Measurements from ENCODE around the gene AK5. TPM values are rescaled to one million over a fixed set of nuclear protein-coding genes. Genes with fewer than 3 reads are reported as not detected.

Gene AK5
- polyA plus RNA-seq, 3 donors: 0.34 to 0.72 (median 0.48) TPM

DNA sequence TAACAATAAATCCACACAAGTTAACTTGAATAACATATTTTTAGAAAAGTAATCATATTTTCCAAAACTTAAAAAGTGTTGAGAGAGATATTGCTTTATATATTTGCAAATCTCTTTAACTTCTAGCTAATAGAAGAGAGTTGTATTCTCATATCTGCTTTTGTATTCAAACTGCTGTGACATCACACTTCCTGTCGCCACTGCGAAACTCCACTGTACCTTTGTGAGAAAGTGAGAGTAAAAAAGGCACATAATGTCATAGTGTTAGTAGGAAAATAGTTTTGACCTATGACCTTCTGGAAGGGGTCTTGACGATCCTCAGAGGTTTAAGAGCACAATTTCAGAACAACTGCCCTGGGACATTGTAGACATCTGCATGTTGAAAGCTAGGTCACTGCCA lies 21.6 kb downstream of the AK5 start:
- Mint-ChIP-seq H3K36me3 (no peaks in the 10 kb centered on the region), H3K27ac (no peak overlapping the region), H3K4me3 (no peak overlapping the region), H3K4me1 (peaks cover 3% of the 10 kb centered on the region), H3K9me3 (peaks cover 0 to 12% (median 3%) of the 10 kb centered on the region in 7 donors), H3K27me3 (ENCODE audit: low read depth in 3 of 3) (peaks cover 0 to 4% (median 0%) of the 10 kb centered on the region in 3 donors)
- Histone ChIP-seq H4K20me1 (ENCODE audit: insufficient read depth, low read length) (no peaks in the 10 kb centered on the region), H3K9ac (ENCODE audit: insufficient read depth, low read length, poor library complexity, severe bottlenecking) (no peak overlapping the region), H3K36me3 (replicated peaks in 1 of 2; ENCODE audit: control insufficient read depth in 1 of 2, insufficient read depth in 2 of 2, low read length in 2 of 2) (no peaks in the 10 kb centered on the region), H2AFZ (ENCODE audit: insufficient read depth, low read depth, low read length, poor library complexity, severe bottlenecking) (no peak overlapping the region), H3K27ac (ENCODE audit: low read depth in 1 of 2, low read length in 2 of 2) (no peak overlapping the region), H3K4me2 (replicated peaks; ENCODE audit: extremely low read depth, low read length, poor library complexity, severe bottlenecking) (no peak overlapping the region), H3K9me3 (replicated peaks in 1 of 2; ENCODE audit: control insufficient read depth in 1 of 2, insufficient read depth in 1 of 2, low read length in 2 of 2) (no peaks in the 10 kb centered on the region), H3K79me2 (ENCODE audit: insufficient read depth, low read length) (no peaks in the 10 kb centered on the region), H3K4me3 (replicated peaks in 1 of 3; ENCODE audit: low read depth in 2 of 3, low read length in 3 of 3) (no peak overlapping the region), H3K4me1 (ENCODE audit: control insufficient read depth in 1 of 2, insufficient read depth in 2 of 2, low read length in 2 of 2) (no peaks in the 10 kb centered on the region), H3K27me3 (ENCODE audit: control insufficient read depth in 2 of 2, insufficient read depth in 2 of 2, low read length in 2 of 2) (no peaks in the 10 kb centered on the region)
- intact Hi-C loops (cut with micrococcal nuclease): no loop called here
- TF ChIP-seq, protein P1, sequence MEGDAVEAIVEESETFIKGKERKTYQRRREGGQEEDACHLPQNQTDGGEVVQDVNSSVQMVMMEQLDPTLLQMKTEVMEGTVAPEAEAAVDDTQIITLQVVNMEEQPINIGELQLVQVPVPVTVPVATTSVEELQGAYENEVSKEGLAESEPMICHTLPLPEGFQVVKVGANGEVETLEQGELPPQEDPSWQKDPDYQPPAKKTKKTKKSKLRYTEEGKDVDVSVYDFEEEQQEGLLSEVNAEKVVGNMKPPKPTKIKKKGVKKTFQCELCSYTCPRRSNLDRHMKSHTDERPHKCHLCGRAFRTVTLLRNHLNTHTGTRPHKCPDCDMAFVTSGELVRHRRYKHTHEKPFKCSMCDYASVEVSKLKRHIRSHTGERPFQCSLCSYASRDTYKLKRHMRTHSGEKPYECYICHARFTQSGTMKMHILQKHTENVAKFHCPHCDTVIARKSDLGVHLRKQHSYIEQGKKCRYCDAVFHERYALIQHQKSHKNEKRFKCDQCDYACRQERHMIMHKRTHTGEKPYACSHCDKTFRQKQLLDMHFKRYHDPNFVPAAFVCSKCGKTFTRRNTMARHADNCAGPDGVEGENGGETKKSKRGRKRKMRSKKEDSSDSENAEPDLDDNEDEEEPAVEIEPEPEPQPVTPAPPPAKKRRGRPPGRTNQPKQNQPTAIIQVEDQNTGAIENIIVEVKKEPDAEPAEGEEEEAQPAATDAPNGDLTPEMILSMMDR (IDR thresholded peaks at IDR 0.05): no peak
- 44% methylated on average over 1 of the region's 3 CpGs for WGBS (ENCODE audit: insufficient coverage)
- no peak for DNase-seq

DNA sequence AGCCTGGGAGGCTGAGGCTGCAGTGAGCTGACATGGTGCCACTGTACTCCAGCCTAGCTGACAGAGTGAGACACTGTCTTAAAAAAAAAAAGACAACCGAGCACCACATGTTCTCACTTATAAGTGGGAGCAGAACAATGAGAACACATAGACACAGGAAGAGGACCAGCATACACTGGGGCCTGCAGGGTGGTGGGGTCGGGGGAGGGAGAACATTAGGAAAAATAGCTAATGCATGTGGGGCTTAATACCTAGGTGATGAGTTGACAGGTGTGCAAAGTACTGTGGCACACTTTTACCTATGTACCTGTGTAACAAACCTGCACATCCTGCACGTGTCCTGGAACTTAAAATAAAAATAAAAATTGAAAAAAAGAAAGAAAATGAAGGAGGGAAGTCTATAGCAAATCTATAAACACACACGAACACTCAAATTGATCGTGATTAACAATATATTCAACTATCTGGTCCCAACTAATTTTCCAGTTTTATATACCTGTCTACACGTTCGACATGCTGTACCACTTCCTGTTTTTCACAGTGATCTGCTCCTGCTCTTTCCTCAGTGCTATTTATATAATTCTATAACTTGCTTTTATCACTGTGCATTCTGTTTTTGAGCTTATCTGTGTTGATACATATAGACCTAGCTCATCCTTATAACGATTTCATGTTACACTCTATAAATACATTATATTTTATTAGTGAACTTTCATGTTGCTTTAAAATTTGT lies 27.2 kb downstream of the AK5 start:
- Histone ChIP-seq H3K79me2 (ENCODE audit: insufficient read depth, low read length) (no peaks in the 10 kb centered on the region), H4K20me1 (ENCODE audit: insufficient read depth, low read length) (no peaks in the 10 kb centered on the region), H3K9ac (ENCODE audit: insufficient read depth, low read length, poor library complexity, severe bottlenecking) (no peak overlapping the region), H2AFZ (ENCODE audit: insufficient read depth, low read depth, low read length, poor library complexity, severe bottlenecking) (no peak overlapping the region), H3K27ac (ENCODE audit: low read depth in 1 of 2, low read length in 2 of 2) (no peak overlapping the region), H3K4me3 (replicated peaks in 1 of 3; ENCODE audit: low read depth in 2 of 3, low read length in 3 of 3) (no peak overlapping the region), H3K9me3 (replicated peaks in 1 of 2; ENCODE audit: control insufficient read depth in 1 of 2, insufficient read depth in 1 of 2, low read length in 2 of 2) (no peaks in the 10 kb centered on the region), H3K4me1 (ENCODE audit: control insufficient read depth in 1 of 2, insufficient read depth in 2 of 2, low read length in 2 of 2) (peaks cover 9 to 21% of the 10 kb centered on the region in 2 donors), H3K27me3 (ENCODE audit: control insufficient read depth in 2 of 2, insufficient read depth in 2 of 2, low read length in 2 of 2) (no peaks in the 10 kb centered on the region), H3K4me2 (replicated peaks; ENCODE audit: extremely low read depth, low read length, poor library complexity, severe bottlenecking) (no peak overlapping the region), H3K36me3 (replicated peaks in 1 of 2; ENCODE audit: control insufficient read depth in 1 of 2, insufficient read depth in 2 of 2, low read length in 2 of 2) (no peaks in the 10 kb centered on the region)
- H3K4me1 Mint-ChIP-seq: peaks cover 20% of the 10 kb centered on the region
- no peaks in the 10 kb centered on the region for H3K36me3 Mint-ChIP-seq
- peaks cover 0 to 12% (median 3%) of the 10 kb centered on the region in 7 donors for H3K9me3 Mint-ChIP-seq
- intact Hi-C loops (cut with micrococcal nuclease): no loop called here
- no peak for DNase-seq
- H3K4me3 Mint-ChIP-seq: no peak overlapping the region
- no peak overlapping the region for H3K27ac Mint-ChIP-seq
- H3K27me3 Mint-ChIP-seq (ENCODE audit: low read depth in 3 of 3): peaks cover 2 to 5% (median 2%) of the 10 kb centered on the region in 3 donors
- TF ChIP-seq, protein P1 (IDR thresholded peaks at IDR 0.05): no peak
- WGBS (ENCODE audit: insufficient coverage): 53% methylated on average over 3 of the region's 8 CpGs
